GM12875 (cell line): ENCODE measurements around the gene APOBEC3H.

Experiments
- H3K4me3 ChIP-seq: one replicate; pipeline ENCODE4 v1.5.1; 2011; ENCODE audit warnings: low read depth, low read length, control low read depth
- TF ChIP-seq, protein P1 (sequence below): IDR thresholded peaks from 2 replicates; pipeline ENCODE4 v1.5.1; 2011; ENCODE audit warnings: low read depth, mild to moderate bottlenecking, control low read depth, inconsistent platforms, low read length, moderate library complexity, borderline replicate concordance; ENCODE audit not compliant: insufficient read depth

The APOBEC3H gene

DNA sequence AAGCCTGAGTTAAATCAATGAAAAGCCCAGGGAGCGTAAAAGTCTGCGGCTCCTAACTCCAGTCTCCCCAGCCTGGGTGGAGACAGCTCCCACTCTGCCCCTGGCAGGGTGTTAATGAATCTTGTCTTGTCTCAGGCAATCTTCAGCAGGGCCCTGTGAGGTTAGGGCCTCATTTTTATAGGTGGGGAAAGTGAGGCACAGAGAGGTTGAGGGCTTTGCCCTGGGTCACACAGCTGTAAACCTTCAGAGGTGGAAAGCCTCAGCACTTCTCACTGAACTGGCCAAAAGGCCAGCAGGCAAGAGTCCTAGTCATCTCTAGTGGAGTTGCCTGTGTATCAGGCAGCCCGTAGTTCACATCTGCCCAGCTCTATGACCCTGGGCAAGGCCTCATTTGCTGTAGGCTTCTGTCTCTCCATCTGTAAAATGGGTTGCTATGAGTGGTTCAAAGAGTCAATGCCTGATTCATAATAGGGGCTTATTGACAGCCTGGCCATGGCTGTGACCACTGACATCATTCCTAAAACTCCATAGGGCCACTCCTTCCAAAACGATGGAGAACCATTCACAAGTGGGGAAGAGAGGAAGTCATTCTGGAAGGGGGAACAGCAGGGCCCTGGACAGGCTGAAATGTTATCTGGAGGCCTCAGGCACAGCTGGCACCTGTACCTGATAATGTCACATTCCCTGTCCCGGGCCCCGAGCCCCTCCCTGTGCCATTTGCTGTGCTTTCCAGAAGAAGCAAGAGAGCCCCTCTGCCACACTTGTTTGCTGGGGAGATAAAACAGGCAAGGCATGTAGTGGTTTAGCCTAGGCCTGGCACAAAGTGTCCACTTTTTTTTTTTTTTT, 49.4 kb downstream of the APOBEC3H start:
- TF ChIP-seq, protein P1, sequence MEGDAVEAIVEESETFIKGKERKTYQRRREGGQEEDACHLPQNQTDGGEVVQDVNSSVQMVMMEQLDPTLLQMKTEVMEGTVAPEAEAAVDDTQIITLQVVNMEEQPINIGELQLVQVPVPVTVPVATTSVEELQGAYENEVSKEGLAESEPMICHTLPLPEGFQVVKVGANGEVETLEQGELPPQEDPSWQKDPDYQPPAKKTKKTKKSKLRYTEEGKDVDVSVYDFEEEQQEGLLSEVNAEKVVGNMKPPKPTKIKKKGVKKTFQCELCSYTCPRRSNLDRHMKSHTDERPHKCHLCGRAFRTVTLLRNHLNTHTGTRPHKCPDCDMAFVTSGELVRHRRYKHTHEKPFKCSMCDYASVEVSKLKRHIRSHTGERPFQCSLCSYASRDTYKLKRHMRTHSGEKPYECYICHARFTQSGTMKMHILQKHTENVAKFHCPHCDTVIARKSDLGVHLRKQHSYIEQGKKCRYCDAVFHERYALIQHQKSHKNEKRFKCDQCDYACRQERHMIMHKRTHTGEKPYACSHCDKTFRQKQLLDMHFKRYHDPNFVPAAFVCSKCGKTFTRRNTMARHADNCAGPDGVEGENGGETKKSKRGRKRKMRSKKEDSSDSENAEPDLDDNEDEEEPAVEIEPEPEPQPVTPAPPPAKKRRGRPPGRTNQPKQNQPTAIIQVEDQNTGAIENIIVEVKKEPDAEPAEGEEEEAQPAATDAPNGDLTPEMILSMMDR: no peak
- no peak overlapping the region for H3K4me3 ChIP-seq

- TF ChIP-seq, protein P1: no peak
- H3K4me3 ChIP-seq: no peak overlapping the region
Observed at GRCh38 chr22:39147335-39148025, 50.4 kb downstream of the APOBEC3H start.

DNA sequence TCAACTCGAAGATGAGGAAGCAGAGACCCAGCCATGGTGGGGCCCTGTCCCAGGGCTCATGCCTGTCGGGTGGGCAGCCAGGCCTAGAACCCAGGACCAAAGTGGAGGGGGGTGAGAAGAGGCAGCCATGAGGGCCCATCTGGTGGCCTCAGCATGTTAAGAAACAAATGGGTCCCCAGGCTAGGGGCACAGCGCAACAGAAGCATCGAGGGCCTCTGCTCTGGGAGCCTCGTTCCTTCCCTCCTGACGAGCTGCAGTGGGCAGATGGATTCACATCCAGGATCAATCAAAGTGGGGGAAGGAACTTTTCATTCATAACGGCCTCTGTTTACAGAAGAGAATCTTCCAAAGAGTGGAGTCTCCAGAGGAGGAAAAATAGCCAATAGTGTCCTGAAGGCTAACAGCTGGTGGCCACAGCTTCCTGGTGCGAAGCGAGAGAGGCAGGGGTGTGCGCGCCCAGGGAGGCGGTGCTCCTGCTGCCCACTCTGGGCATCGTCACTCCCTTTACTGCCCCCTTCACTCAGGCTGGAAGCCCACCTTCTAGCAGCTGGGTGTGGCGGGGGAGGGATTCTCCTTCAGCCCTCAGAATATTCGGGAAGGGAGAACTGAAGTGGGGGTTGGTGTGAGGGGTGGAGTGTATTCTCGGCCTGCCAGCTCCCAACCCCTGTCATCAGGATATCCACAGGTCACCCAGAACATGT, 51.1 kb downstream of the APOBEC3H start:
- no peak overlapping the region for H3K4me3 ChIP-seq
- TF ChIP-seq, protein P1: no peak

- peak overlapping the region; percentile 17 for H3K4me3 ChIP-seq
- TF ChIP-seq, protein P1: no peak
Observed at GRCh38 chr22:39148727-39149535, 51.9 kb downstream of the APOBEC3H start.

DNA sequence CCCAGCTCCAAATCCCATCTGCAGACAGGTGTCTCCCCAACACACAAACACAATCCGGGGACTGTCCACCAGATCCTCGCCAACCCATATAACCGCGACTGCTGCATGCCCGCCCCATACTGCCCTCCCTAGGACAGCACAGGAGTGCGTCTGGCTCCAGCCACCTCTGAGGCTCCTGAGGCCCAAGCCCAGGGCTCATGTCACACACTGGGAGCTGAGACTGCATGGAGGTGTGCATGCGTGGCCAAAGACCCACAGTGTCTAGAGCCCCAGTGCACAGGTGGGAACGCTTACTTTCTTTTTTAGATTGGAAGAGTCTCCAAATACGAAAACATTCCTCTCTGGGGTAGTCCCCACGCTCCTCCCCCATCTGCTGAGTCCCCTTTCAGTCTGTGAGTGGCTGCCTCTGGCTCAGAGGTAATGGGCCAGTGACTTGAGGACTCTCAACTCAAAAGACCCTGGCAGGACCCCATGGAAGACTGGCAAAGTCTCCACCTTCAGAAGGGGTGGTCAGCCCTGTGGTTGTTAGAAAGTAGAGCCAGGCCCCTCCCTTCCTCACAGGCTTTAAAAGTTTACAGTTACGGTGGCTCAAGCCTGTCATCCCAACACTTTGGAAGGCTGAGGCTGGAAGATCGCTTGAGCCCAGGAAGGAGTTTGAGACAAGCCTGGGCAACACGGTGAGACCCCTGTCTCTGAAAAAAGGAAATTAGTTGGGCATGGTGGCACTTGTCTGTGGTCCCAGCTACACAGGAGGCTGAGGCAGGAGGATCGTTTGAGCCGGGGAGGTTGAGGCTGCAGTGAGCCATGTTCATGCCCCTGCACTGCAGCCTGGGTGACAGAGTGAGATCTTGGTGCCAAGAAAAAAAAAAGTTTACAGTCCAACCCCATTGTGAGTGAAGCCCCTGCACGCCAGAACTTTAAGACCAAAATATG, 53.1 kb downstream of the APOBEC3H start:
- TF ChIP-seq, protein P1: no peak
- H3K4me3 ChIP-seq: no peak overlapping the region

DNA sequence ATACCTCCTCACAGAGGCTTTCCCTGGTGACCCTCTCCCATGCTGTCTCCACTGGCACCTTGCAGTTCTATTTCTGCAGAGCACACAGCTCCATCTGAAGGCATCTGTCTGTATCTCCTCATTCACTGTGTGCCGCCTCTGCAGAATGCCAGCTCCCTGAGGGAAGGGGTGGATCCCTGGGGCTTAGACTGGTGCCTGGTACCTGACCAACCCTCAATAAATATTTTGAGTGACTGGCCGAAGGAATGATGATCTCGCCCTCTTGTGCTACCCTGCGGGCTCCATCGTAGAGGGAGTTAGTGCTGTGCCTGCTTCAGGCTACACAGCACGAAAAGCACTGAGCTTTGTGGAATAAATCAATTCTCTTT, 53.8 kb downstream of the APOBEC3H start:
- no peak overlapping the region for H3K4me3 ChIP-seq
- TF ChIP-seq, protein P1: no peak
